SJSA1 (cell line): ENCODE measurements around the gene SPTA1. TPM values are rescaled to one million over a fixed set of nuclear protein-coding genes. Genes with fewer than 3 reads are reported as not detected.

Experiments used
- DNase-seq, 2 experiments: peaks; one replicate each; pipeline ENCODE4 v3.0.0-alpha.2; 2015 to 2020; ENCODE audit warnings: low spot score in 2 of 2, low read depth in 1 of 2
- H3K27ac ChIP-seq: fragments of 250-450 bp; sonication (Bioruptor Pico); 2 replicates; pipeline ENCODE4 v1.5.1; 2020; ENCODE audit warnings: mild to moderate bottlenecking, moderate library complexity
- H3K27me3 ChIP-seq: fragments of 250-450 bp; sonication (Bioruptor Pico); replicated peaks from 2 replicates; pipeline ENCODE4 v1.5.1; 2020; ENCODE audit warnings: mild to moderate bottlenecking, moderate library complexity
- H3K36me3 ChIP-seq: fragments of 250-450 bp; sonication (Bioruptor Pico); 2 replicates; pipeline ENCODE4 v1.5.1; 2020; ENCODE audit warnings: mild to moderate bottlenecking
- H3K4me1 ChIP-seq: fragments of 250-450 bp; sonication (Bioruptor Pico); replicated peaks from 2 replicates; pipeline ENCODE4 v1.6.1; 2021; ENCODE audit warnings: mild to moderate bottlenecking
- H3K4me3 ChIP-seq: fragments of 250-450 bp; sonication (Bioruptor Pico); 2 replicates; pipeline ENCODE4 v1.5.1; 2020; ENCODE audit warnings: mild to moderate bottlenecking
- H3K9me3 ChIP-seq: fragments of 250-450 bp; sonication (Bioruptor Pico); replicated peaks from 2 replicates; pipeline ENCODE4 v1.5.1; 2020; ENCODE audit warnings: mild to moderate bottlenecking
- total RNA-seq: library from RNA; depleted of rRNA; stranded (reverse); fragments of >200 nt; shearing (Covaris generic); gene quantifications from 2 replicates; pipeline ENCODE4 v1.2.3, GENCODE V29; 2014; rRNA removed

SPTA1 gene
- not detected in 2 replicates for total RNA-seq

- no peak for DNase-seq
Observed at GRCh38 chr1:158686111-158687009, at the start of gene SPTA1. SPTA1 (minus strand) TSS chr1:158686715; CDS start chr1:158686517, 198 bp downstream.

DNA sequence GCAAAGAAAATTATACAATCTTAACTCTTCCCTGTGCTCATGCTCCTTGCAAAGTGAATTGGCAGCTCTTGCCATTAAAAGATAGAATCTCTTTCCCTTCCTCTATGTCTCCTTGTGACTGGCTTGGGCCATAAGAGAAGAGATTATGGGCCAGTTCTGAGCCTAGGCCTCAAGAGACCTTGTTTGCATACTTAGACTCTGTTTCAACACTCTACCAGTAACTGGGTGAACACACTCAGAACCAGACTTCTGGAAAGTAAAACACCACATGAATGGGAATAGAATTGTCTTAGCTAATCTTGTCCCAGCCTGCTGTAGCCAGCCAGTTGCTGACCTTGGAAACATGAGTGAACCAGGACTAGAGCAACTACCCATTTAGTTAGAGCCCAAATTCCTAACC is 49.3 kb upstream of the SPTA1 start:
- Histone ChIP-seq H3K27ac (no peak overlapping the region), H3K36me3 (no peaks in the 10 kb centered on the region), H3K4me3 (no peak overlapping the region), H3K27me3 (no peaks in the 10 kb centered on the region), H3K9me3 (no peaks in the 10 kb centered on the region), H3K4me1 (no peaks in the 10 kb centered on the region)
- DNase-seq = no peak

More at GRCh38 chr1:158686111-158687009, at the start of gene SPTA1:
- Histone ChIP-seq H3K36me3 (no peaks in the 10 kb centered on the region), H3K4me1 (no peaks in the 10 kb centered on the region), H3K9me3 (no peaks in the 10 kb centered on the region), H3K27me3 (no peaks in the 10 kb centered on the region), H3K4me3 (no peak within 1 kb of the TSS), H3K27ac (no peak within 1 kb of the TSS)

DNA sequence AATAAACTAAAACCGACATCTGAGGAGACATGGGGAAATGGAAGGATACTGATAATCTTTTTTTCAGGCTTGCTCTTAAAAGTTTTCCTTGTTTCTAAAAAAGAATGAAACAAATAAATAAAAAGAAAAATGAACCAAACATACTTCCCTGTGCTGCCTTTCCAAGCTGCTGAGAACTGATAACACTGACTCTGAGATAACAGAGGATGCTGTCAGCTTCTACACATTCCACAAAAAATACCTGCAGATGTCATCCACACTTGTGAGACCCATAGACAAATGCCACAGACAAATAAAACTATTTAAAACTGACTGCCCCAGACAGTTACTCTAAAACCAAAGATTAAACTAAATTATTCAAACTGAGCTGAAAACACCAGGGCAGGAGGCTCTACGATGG is 46.0 kb upstream of the SPTA1 start:
- H3K27me3 ChIP-seq = no peaks in the 10 kb centered on the region
- H3K36me3 ChIP-seq = no peaks in the 10 kb centered on the region
- DNase-seq = no peak
- H3K4me1 ChIP-seq = no peaks in the 10 kb centered on the region
- no peaks in the 10 kb centered on the region for H3K9me3 ChIP-seq
- no peak overlapping the region for H3K27ac ChIP-seq
- no peak overlapping the region for H3K4me3 ChIP-seq

GRCh38 chr1:158731707-158732106 is 45.2 kb upstream of the SPTA1 start:
- no peaks in the 10 kb centered on the region for H3K4me1 ChIP-seq
- H3K27ac ChIP-seq = no peak overlapping the region
- H3K4me3 ChIP-seq = no peak overlapping the region
- DNase-seq = no peak
- no peaks in the 10 kb centered on the region for H3K27me3 ChIP-seq
- H3K36me3 ChIP-seq = no peaks in the 10 kb centered on the region
- H3K9me3 ChIP-seq = no peaks in the 10 kb centered on the region

GRCh38 chr1:158730453-158730852 is 43.9 kb upstream of the SPTA1 start:
- no peaks in the 10 kb centered on the region for H3K4me1 ChIP-seq
- no peak for DNase-seq
- no peaks in the 10 kb centered on the region for H3K9me3 ChIP-seq
- H3K27ac ChIP-seq = no peak overlapping the region
- H3K4me3 ChIP-seq = no peak overlapping the region
- no peaks in the 10 kb centered on the region for H3K27me3 ChIP-seq
- H3K36me3 ChIP-seq = no peaks in the 10 kb centered on the region

DNA sequence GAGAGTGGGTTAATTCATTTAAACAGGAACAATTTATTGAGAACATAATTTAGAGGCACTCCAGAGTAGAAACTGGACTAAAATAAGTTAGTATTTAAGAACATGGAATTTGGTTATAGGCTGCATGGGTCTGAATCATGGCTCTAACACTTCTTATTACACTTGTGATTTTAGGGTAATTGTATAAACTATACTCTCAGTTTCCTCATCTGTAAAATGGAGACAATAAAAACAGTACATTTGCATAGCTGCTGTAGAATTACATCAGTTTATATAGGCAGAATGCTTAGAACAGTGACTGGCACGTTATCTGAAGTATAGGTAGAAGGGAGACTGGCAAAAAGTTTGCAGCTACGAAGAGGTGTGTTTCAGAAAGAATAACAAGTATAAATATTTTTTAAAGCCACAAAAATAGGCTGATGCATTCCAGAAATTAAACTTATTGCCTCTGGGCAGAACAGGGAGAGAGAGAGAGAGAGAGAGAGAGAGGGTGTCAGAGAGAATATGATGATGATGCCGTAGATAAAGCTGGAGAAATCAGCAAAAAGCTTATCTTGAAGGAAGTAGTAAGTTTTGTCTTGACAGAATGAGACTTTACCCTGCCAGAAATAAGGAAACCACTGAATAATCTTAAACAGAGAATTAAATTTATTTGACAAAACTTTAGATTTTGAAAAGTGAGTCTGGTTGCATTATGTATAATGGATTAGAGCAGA is 42.2 kb upstream of the SPTA1 start:
- no peak for DNase-seq
- H3K36me3 ChIP-seq = no peaks in the 10 kb centered on the region
- no peak overlapping the region for H3K27ac ChIP-seq

GRCh38 chr1:158724442-158724841 is 37.9 kb upstream of the SPTA1 start:
- Histone ChIP-seq H3K9me3 (no peaks in the 10 kb centered on the region), H3K27ac (no peak overlapping the region), H3K4me3 (no peak overlapping the region), H3K4me1 (no peaks in the 10 kb centered on the region), H3K27me3 (no peaks in the 10 kb centered on the region), H3K36me3 (no peaks in the 10 kb centered on the region)
- no peak for DNase-seq

More for the DNA sequence above, 42.2 kb upstream of the SPTA1 start:
- Histone ChIP-seq H3K9me3 (no peaks in the 10 kb centered on the region), H3K4me1 (no peaks in the 10 kb centered on the region), H3K4me3 (no peak overlapping the region), H3K27me3 (no peaks in the 10 kb centered on the region)

GRCh38 chr1:158720620-158721019 is 34.1 kb upstream of the SPTA1 start, which contains the start of gene OR6K3:
OR6K3 (minus strand) TSS chr1:158720720; CDS start chr1:158718115, 2,605 bp downstream.
- Histone ChIP-seq H3K27me3 (no peaks in the 10 kb centered on the region), H3K27ac (no peak within 1 kb of the TSS), H3K9me3 (no peaks in the 10 kb centered on the region), H3K4me3 (no peak within 1 kb of the TSS), H3K4me1 (no peaks in the 10 kb centered on the region), H3K36me3 (no peaks in the 10 kb centered on the region)
- no peak for DNase-seq

GRCh38 chr1:158719664-158720063 is 33.1 kb upstream of the SPTA1 start:
- Histone ChIP-seq H3K9me3 (no peaks in the 10 kb centered on the region), H3K4me3 (no peak overlapping the region), H3K4me1 (no peaks in the 10 kb centered on the region), H3K27me3 (no peaks in the 10 kb centered on the region), H3K36me3 (no peaks in the 10 kb centered on the region), H3K27ac (no peak overlapping the region)
- no peak for DNase-seq

DNA sequence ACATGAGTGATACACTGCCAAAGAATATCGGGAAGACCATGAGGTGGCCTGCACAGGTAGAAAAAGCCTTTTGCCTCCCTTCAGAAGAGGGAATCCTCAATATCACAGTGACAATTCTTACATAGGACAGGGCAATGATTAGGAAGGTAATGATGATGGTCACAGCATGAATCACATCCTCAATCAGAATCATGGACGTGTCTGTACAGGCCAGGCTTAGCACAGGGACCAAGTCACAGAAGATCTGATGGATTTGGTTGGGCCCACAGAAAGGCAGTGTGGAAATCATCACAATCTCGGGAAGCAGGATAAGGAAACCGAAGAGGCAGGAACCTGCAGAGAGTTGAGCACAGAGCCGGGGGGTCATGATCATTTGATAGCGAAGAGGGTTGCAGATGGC is 30.8 kb upstream of the SPTA1 start:
- Histone ChIP-seq H3K36me3 (no peaks in the 10 kb centered on the region), H3K4me1 (no peaks in the 10 kb centered on the region), H3K9me3 (no peaks in the 10 kb centered on the region)

GRCh38 chr1:158716335-158716734 is 29.8 kb upstream of the SPTA1 start:
- Histone ChIP-seq H3K4me3 (no peak overlapping the region), H3K9me3 (no peaks in the 10 kb centered on the region), H3K4me1 (no peaks in the 10 kb centered on the region), H3K27me3 (no peaks in the 10 kb centered on the region), H3K27ac (no peak overlapping the region), H3K36me3 (no peaks in the 10 kb centered on the region)
- DNase-seq = no peak

More for the DNA sequence above, 30.8 kb upstream of the SPTA1 start:
- no peak for DNase-seq
- Histone ChIP-seq H3K27ac (no peak overlapping the region), H3K27me3 (no peaks in the 10 kb centered on the region), H3K4me3 (no peak overlapping the region)

DNA sequence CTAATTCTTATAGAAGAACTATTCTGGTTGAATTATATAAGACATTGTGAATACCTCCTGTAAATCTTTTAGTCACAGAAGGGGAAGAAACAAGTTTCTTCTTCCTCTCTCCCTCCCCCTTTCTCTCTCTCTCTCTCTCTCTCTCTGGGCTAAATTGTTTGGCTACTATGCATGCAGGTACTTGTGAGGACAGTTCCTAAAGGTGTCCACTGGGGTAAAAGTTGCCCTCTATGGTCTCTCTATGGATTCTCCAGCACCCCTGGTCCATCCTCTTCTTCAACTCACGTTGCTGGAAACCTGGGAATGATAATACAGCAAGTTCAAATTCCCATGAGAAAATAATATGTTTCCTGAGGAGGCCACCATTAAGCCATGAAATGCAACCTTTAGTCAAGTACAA is 28.2 kb upstream of the SPTA1 start:
- Histone ChIP-seq H3K4me3 (no peak overlapping the region), H3K36me3 (no peaks in the 10 kb centered on the region), H3K9me3 (no peaks in the 10 kb centered on the region), H3K4me1 (no peaks in the 10 kb centered on the region), H3K27me3 (no peaks in the 10 kb centered on the region), H3K27ac (no peak overlapping the region)
- DNase-seq = no peak

DNA sequence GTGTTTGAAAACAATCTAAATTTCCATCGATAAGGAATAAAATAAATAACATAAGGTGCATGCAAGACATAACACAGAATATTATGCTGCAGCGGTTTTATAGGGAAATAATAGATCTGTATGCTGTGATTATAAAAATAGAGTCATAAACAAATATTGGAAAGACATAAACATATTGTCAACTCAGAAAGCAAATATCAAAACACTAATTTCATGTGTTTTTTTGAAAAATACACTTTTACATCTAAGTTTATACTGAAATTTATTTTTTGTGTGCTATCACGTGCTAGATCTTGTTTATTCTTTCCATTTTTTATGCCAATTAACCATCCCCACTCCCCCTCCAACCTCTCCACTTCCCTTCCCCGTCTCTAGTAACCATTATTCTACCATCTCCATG is 24.6 kb upstream of the SPTA1 start:
- Histone ChIP-seq H3K4me1 (no peaks in the 10 kb centered on the region), H3K4me3 (no peak overlapping the region), H3K27ac (no peak overlapping the region), H3K9me3 (no peaks in the 10 kb centered on the region), H3K36me3 (no peaks in the 10 kb centered on the region), H3K27me3 (no peaks in the 10 kb centered on the region)
- DNase-seq = no peak

GRCh38 chr1:158706096-158706495 is 19.6 kb upstream of the SPTA1 start:
- H3K4me3 ChIP-seq = no peak overlapping the region
- H3K27me3 ChIP-seq = no peaks in the 10 kb centered on the region
- DNase-seq = no peak
- no peak overlapping the region for H3K27ac ChIP-seq
- no peaks in the 10 kb centered on the region for H3K4me1 ChIP-seq
- H3K9me3 ChIP-seq = no peaks in the 10 kb centered on the region
- H3K36me3 ChIP-seq = no peaks in the 10 kb centered on the region
